Transverse colon (tissue), 3 donors: ENCODE data around the gene TMEM234.

ENCODE experiments used
- CTCF ChIP-seq, 5 experiments: fragments of 200-600 bp in 3 of 5; fragments of 450-650 bp in 2 of 5; sonication (generic) in 3 of 5; IDR thresholded peaks; 1 replicate in 2 of 5; 2 replicates in 3 of 5; pipeline ENCODE4 v1.5.1; 2016 to 2017; ENCODE audit warnings: antibody characterized with exemption in 5 of 5, inconsistent platforms in 3 of 5, mild to moderate bottlenecking in 2 of 5, moderate library complexity in 1 of 5
- EP300 ChIP-seq: sonication (generic); formaldehyde crosslinking; IDR thresholded peaks from one replicate; pipeline ENCODE4 v1.6.1; 2017; ENCODE audit warnings: antibody characterized with exemption, low read depth
- POLR2A ChIP-seq: fragments of 450-650 bp; IDR thresholded peaks from one replicate; pipeline ENCODE4 v1.6.1; 2016; ENCODE audit warnings: antibody characterized with exemption, mild to moderate bottlenecking, moderate library complexity

- no peak for TF ChIP-seq POLR2A
- TF ChIP-seq EP300 = no peak
- no peak for TF ChIP-seq CTCF (IDR thresholded peaks at IDR 0.05)
Observed at GRCh38 chr1:32170991-32171390, 51.2 kb downstream of the TMEM234 start.
